ENCODE measurements around the gene PKDCC.

The PKDCC gene

DNA sequence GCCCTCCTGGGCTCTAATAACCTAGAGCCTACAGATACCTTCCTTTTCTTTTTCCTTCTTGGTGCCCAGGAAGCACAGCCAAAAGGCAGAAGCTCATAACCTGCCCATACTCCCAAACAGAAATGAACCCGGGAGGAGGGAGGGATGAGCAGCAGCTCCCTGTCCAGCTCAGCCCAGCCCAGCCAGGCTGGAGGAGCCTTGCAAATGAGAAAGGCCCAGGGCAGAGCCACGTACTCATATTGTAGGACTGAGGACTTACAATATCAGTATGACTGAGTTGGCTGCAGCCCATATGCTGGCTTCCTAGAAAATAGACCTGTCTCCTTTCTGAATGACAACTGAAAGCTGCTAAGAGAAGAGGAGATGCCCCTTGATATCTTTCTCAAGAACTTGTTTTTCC lies 21.7 kb downstream of the PKDCC start:
- in situ Hi-C loops (cut with MboI; ENCODE audit: low sequenced_read_pairs, unreplicated experiment) = no loop called here
- no peak for DNase-seq (ENCODE audit: low spot score)
- TF ChIP-seq, protein P1, sequence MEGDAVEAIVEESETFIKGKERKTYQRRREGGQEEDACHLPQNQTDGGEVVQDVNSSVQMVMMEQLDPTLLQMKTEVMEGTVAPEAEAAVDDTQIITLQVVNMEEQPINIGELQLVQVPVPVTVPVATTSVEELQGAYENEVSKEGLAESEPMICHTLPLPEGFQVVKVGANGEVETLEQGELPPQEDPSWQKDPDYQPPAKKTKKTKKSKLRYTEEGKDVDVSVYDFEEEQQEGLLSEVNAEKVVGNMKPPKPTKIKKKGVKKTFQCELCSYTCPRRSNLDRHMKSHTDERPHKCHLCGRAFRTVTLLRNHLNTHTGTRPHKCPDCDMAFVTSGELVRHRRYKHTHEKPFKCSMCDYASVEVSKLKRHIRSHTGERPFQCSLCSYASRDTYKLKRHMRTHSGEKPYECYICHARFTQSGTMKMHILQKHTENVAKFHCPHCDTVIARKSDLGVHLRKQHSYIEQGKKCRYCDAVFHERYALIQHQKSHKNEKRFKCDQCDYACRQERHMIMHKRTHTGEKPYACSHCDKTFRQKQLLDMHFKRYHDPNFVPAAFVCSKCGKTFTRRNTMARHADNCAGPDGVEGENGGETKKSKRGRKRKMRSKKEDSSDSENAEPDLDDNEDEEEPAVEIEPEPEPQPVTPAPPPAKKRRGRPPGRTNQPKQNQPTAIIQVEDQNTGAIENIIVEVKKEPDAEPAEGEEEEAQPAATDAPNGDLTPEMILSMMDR (IDR thresholded peaks at IDR 0.05; ENCODE audit: borderline replicate concordance, control extremely low read depth, extremely low read depth, insufficient read depth, missing control alignments) = no peak

DNA sequence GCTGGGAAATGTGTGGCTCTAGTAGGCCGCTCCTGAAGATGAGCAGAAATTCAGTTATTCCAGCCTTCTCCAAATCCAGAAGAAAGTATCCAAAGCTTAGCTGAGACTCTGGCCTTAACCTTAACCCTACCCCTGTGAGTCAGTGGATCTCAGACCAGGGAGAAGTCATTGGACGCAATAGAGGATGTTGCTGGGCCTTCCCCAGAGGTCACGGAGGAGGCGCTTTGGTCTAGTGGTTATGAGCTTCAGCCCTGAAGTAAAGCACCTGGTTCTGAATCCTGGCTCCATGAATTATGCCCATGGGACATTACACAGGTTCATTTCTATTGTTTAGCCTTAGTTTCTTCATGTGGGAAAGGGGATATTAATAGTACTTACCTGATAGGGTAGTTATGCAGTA lies 24.0 kb downstream of the PKDCC start:
- TF ChIP-seq, protein P1 (IDR thresholded peaks at IDR 0.05; ENCODE audit: borderline replicate concordance, control extremely low read depth, extremely low read depth, insufficient read depth, missing control alignments) = no peak
- no peak for DNase-seq (ENCODE audit: low spot score)
- in situ Hi-C loops (cut with MboI; ENCODE audit: low sequenced_read_pairs, unreplicated experiment) = no loop called here

- no peak for DNase-seq (ENCODE audit: low spot score)
- TF ChIP-seq, protein P1 (IDR thresholded peaks at IDR 0.05; ENCODE audit: borderline replicate concordance, control extremely low read depth, extremely low read depth, insufficient read depth, missing control alignments) = no peak
- in situ Hi-C loops (cut with MboI; ENCODE audit: low sequenced_read_pairs, unreplicated experiment) = no loop called here
These were observed 24.7 kb downstream of the PKDCC start for GRCh38 chr2:42072349-42073118.

DNA sequence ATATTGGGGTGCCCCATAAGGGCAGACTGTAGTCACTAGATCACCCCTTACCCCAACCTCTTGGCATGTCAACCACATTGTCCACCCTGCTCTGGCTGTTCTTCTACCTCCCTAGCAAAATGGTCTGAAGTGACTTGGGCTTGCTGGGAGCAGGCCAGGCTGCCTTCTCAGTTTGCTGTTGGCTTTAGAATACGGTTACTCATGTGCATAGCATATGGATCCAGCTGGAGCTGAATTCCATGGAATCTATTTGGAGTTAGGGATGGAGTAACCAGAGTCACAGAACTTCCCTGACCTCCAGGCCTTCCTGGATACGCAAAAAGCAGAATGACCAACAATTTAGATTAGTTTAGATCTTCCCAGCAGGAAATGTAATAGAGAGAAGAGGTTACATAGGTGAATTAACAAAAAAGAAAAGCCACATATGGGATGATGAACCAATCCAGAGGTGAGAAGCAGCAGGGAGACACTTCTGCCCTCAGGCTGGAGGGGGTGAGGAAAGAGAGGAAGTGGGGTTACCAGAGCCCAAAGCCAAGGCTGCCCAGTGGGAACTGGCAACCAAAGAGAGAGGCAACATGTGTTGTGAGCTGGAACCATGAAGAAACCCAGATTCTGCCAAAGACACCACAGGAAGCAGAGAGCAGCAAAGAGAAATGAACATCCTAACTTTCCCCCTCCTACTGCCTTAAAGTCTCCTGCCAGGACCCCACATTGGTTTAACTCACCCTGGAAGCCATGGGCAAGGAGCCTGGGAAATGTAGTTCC lies 26.1 kb downstream of the PKDCC start:
- in situ Hi-C loops (cut with MboI; ENCODE audit: low sequenced_read_pairs, unreplicated experiment) = no loop called here
- no peak for DNase-seq (ENCODE audit: low spot score)
- TF ChIP-seq, protein P1 (IDR thresholded peaks at IDR 0.05; ENCODE audit: borderline replicate concordance, control extremely low read depth, extremely low read depth, insufficient read depth, missing control alignments) = no peak

DNA sequence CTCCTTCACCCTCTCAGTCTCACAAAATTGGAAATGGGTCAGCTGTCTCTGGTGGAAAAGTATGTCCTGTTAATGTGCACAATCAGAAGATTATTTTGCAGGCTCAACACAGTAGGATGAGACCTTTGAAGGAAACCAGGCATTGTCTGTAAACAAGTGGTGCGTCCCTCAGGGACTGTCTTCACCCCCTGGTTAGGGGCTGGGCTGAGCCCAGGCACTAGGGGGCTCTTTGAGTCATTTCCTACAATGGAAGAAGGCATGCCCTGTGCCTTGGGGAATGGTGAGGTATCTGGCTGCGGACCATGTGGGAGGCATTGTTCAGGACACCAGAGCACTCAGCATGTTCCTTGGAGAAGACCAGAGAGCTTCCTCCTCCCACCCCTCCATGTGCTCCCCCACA lies 26.8 kb downstream of the PKDCC start:
- in situ Hi-C loops (cut with MboI; ENCODE audit: low sequenced_read_pairs, unreplicated experiment) = no loop called here
- no peak for DNase-seq (ENCODE audit: low spot score)
- TF ChIP-seq, protein P1 (IDR thresholded peaks at IDR 0.05; ENCODE audit: borderline replicate concordance, control extremely low read depth, extremely low read depth, insufficient read depth, missing control alignments) = no peak

- no peak for DNase-seq (ENCODE audit: low spot score)
- TF ChIP-seq, protein P1 (IDR thresholded peaks at IDR 0.05; ENCODE audit: borderline replicate concordance, control extremely low read depth, extremely low read depth, insufficient read depth, missing control alignments) = no peak
- in situ Hi-C loops (cut with MboI; ENCODE audit: low sequenced_read_pairs, unreplicated experiment) = no loop called here
These were observed 28.8 kb downstream of the PKDCC start for GRCh38 chr2:42076357-42077225.
